HG03025 (cell line): ENCODE data around the gene MCUB.

Source experiments
- ATAC-seq: cut with Tn5 transposase; IDR thresholded peaks from one replicate; pipeline ENCODE4 v1.9.1; 2021; ENCODE audit warnings: mild to moderate bottlenecking, moderate library complexity; ENCODE audit not compliant: unreplicated experiment, low FRiP score

The MCUB gene

GRCh38 chr4:109622626-109623025 is 62.6 kb downstream of the MCUB start:
- ATAC-seq = no peak

GRCh38 chr4:109624536-109624935 is 64.5 kb downstream of the MCUB start:
- ATAC-seq = no peak

GRCh38 chr4:109627361-109627760 is 67.3 kb downstream of the MCUB start:
- no peak for ATAC-seq

- no peak for ATAC-seq
These were observed 69.7 kb downstream of the MCUB start for GRCh38 chr4:109629775-109630174.

- ATAC-seq = no peak
These were observed 71.6 kb downstream of the MCUB start for GRCh38 chr4:109631532-109632108.

DNA sequence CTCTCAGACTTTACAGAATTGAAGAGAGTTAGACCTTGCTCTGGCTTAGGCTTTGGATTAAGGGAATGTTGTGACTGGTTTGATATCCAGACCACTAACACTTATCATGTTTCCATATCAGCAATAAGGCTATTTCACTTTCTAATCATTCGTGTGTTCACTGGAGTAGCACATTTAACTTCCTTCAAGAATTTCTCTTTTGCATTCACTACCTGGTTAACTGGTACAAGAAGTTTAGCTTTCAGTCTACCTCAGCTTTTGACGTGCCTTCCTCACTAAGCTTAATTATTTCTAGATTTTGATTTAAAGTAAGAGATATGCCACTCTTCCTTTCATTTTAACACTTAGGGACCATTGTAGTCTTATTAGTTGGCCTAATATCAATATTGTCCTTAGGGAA is 80.6 kb downstream of the MCUB start:
- ATAC-seq = no peak

GRCh38 chr4:109645874-109646710 is 86.0 kb downstream of the MCUB start:
- ATAC-seq = no peak

- ATAC-seq = peak; percentile 67
These were observed 88.4 kb downstream of the MCUB start for GRCh38 chr4:109648266-109648996.

- ATAC-seq = no peak
These were observed 89.0 kb downstream of the MCUB start for GRCh38 chr4:109648997-109649575.

DNA sequence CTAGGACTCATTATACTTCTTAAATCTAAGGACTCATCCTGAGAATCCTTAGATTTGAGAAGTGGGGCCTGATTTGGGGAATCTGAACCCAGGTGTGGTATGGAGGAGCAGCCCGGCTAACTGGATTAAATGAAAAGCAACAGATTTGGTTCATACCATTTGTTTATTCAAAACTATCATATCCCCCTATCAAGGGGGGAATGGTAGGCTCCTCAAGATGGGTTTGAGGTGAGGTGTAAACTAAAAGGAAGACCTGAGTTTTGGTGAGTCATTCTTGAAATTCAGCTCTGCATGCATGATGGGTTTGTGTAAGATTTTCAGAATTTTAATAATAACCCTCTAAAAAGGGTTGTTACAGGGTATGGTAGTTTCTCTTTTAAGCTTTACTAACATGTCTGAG is 89.8 kb downstream of the MCUB start:
- peak; percentile 68 for ATAC-seq

GRCh38 chr4:109655396-109655795 is 95.3 kb downstream of the MCUB start:
- no peak for ATAC-seq

- ATAC-seq = no peak
These were observed 97.9 kb downstream of the MCUB start for GRCh38 chr4:109657854-109658418.

DNA sequence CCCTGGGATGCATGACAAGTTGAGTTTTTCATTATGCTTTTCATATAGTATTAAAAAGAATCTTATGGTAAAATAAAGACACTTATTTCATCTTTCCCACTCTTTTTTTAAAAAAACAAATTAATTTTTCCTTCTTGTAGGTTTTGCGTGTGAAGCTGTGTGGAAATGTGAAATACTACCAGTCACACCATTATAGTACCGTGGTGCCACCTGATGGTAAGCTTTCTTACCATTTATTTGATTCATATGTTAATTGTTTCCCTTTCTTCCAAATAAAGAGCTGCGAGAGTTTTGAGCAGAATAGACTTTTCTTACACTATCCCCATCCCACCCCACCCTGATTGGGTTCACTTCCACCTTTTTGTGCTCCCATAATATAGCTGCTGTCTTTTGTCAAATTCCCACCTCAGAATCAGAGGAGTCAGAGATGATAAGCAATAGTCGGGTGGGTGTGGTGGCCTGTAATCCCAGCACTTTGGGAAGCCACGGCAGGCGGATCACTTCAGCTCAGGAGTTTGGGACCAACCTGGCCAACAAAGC is 98.9 kb downstream of the MCUB start:
- no peak for ATAC-seq

- no peak for ATAC-seq
These were observed 102.1 kb downstream of the MCUB start for GRCh38 chr4:109662116-109662515.

- ATAC-seq = no peak
These were observed 102.7 kb downstream of the MCUB start for GRCh38 chr4:109662771-109663170.

GRCh38 chr4:109665783-109666485 is 105.9 kb downstream of the MCUB start:
- ATAC-seq = no peak

DNA sequence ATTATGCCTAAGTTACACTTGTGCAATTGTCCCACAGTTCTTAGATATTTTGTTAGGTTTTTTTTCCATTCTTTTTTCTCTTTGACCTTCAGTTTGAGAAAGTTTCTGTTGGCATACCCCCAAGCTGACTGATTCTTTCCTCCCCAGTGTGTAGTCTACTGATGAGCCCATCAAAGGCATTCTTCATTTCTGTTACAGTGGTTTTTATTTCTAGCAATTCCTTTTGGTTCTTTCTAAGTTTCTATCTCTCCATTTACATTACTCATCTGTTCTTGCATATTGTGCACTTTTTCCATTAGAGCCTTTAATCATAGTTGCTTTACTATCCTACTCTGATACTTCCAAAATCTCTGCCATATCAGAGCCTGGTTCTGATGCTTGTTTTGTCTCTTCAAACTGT is 111.3 kb downstream of the MCUB start:
- no peak for ATAC-seq

GRCh38 chr4:109672169-109672930 is 112.3 kb downstream of the MCUB start:
- no peak for ATAC-seq

- no peak for ATAC-seq
These were observed 113.3 kb downstream of the MCUB start for GRCh38 chr4:109673303-109673702.
